ENCODE results near the gene HPRT1.

DNA sequence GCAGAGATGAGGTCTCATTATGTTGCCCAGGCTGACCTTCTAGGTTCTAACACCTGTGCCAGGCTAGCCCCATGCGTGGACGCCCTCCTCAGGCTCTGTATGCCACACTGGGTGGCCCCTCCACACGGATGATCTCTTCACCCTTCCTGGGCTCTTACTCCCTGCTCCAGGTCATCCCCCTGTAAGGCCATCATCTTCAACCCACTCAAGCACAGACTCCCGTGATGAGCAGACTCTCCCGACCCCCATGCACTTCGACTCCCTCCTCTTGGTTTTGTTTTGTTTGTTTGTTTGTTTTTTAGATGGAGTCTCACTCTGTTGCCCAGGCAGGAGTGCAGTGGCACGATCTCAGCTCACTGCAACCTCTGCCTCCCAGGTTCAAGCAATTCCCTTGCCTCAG is 70.9 kb downstream of the HPRT1 start:
- no peak for TF ChIP-seq POLR2A (IDR thresholded peaks at IDR 0.05)
- TF ChIP-seq CTCF (IDR thresholded peaks at IDR 0.05) = no peak
- TF ChIP-seq POLR2AphosphoS5 (IDR thresholded peaks at IDR 0.05; ENCODE audit: insufficient read depth in 1 of 2, low read depth in 1 of 2) = no peak

Data from vagina (tissue), 2 donors.